WTC11 (cell line): ENCODE results near the gene NKX3-2.

Source experiments
- CTCF ChIP-seq: fragments of 200-600 bp; IDR thresholded peaks from 2 replicates; pipeline ENCODE4 v1.8.0; 2022; ENCODE audit warnings: antibody characterized with exemption
- E2F5 ChIP-seq: sonication (generic); formaldehyde crosslinking; IDR thresholded peaks from 2 replicates; pipeline ENCODE4 v1.8.1; 2022; ENCODE audit warnings: mild to moderate bottlenecking, moderate library complexity, missing genetic modification reagents
- FOXJ3 ChIP-seq: sonication (generic); formaldehyde crosslinking; IDR thresholded peaks from 2 replicates; pipeline ENCODE4 v1.9.0; 2021; ENCODE audit warnings: missing genetic modification reagents, mild to moderate bottlenecking, borderline replicate concordance
- JAZF1 ChIP-seq: fragments of 250-450 bp; sonication (Bioruptor Pico); IDR thresholded peaks from 2 replicates; pipeline ENCODE4 v1.9.0; 2021; ENCODE audit warnings: moderate library complexity, mild to moderate bottlenecking, inconsistent platforms
- USF2 ChIP-seq: sonication (generic); formaldehyde crosslinking; IDR thresholded peaks from 2 replicates; pipeline ENCODE4 v1.8.1; 2023; ENCODE audit warnings: mild to moderate bottlenecking, missing genetic modification reagents, moderate library complexity
- ZBTB43 ChIP-seq: sonication (generic); formaldehyde crosslinking; IDR thresholded peaks from 2 replicates; pipeline ENCODE4 v1.8.1; 2023; ENCODE audit warnings: mild to moderate bottlenecking, missing genetic modification reagents

- no peak for TF ChIP-seq E2F5 (CRISPR knock-in tag)
- no peak for TF ChIP-seq USF2 (CRISPR knock-in tag)
- TF ChIP-seq ZBTB43 (CRISPR knock-in tag): no peak
- no peak for TF ChIP-seq FOXJ3 (CRISPR knock-in tag)
- TF ChIP-seq JAZF1: no peak
- no peak for TF ChIP-seq CTCF
Observed at GRCh38 chr4:13567125-13567524, 22.8 kb upstream of the NKX3-2 start.
